HG02973 (cell line): Measurements from ENCODE around the gene NRF1.

Experiments
- ATAC-seq: cut with Tn5 transposase; IDR thresholded peaks from one replicate; pipeline ENCODE4 v1.9.1; 2021; ENCODE audit warnings: moderate library complexity; ENCODE audit not compliant: unreplicated experiment

The NRF1 gene

DNA sequence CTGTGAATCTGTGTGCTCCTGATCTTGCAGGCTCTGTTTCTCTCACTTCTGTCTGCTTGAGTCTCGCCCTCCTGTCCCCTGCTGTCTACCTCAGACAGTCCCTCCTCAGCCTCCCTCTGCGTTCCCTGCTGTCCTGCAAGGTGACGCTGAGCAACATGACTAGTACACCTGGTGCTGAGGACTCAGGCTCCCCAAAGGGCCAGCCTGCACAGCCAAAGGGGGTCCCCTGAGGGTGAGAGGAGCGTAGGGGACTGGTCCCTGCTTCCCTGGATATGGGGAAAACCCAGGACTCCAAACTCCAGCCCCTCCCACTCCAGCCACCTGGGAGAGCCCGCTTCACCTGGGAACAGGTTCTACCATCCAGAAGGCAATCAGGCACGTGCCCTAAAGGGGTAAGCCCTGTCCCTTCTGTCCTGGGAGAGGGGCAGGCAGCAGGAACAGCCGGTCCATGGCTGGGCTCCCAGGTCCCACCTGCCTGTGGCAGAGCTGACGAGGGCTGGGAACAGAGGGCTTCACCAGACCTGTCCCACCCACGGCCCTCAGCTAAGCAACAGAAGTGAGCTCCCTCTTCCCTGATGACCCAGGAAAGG is 184.8 kb downstream of the NRF1 start:
- ATAC-seq, result no peak

DNA sequence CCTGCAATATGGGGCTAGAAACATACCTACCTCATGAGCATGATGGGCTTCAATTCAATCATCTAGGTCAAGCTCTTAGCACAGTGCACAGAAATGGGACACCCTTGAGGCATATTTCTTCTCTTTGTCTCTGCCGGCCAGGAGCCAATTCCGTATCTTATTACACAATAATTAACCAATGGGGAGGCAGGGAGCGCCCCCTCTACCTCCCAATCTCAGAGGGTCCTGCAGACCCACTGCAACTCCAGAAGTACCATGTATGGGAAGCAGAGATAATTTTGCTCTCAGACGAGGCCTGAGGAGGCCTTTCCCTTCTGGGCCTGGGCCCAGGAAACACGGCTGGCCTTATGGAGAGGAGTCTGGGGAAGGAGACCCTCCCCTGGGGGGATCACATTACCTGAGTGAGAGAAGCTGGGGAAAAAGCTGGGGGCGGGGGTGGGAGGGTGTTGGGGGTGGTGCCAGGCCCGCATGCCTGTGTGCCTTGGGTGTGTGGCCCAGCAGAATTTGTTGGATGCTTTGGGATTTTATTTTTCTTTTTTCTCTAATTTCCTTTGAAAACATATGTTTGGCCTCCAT is 185.8 kb downstream of the NRF1 start:
- no peak for ATAC-seq

DNA sequence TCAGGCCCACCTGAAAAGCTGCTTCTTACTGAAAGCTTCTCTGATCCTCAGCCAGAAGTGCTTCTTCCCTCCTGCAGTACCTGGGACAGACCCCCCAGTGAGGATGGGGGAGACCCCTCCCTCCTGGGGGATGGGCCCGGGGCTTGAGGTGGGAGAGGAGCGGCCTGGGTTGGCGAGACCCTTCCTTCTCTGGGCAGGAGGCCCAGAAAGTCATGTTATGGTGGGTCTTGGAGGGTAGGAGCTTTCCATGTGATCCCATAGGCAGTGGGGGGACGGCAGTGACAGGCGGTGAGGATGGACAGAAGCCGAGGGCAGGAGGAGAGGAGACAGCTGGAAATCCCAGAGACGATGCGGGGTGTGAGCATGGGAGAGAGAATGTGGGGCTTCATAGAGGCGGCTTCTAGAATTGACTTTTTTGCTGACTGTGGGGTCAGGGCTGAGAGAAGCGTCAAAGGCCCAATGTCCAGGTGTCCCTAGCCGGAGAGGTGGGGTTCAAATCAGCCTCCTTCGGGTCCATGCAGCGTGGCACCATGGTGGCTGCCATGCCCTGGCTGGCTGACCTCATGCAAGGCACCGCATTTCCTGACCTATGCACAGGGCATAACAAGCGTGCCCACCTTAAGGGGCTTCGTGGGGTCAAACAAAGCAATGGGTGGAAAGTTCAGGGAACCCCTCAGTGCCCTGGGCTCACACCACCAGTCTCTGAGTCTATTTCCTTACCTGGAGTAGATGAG is 187.3 kb downstream of the NRF1 start:
- ATAC-seq, result no peak

DNA sequence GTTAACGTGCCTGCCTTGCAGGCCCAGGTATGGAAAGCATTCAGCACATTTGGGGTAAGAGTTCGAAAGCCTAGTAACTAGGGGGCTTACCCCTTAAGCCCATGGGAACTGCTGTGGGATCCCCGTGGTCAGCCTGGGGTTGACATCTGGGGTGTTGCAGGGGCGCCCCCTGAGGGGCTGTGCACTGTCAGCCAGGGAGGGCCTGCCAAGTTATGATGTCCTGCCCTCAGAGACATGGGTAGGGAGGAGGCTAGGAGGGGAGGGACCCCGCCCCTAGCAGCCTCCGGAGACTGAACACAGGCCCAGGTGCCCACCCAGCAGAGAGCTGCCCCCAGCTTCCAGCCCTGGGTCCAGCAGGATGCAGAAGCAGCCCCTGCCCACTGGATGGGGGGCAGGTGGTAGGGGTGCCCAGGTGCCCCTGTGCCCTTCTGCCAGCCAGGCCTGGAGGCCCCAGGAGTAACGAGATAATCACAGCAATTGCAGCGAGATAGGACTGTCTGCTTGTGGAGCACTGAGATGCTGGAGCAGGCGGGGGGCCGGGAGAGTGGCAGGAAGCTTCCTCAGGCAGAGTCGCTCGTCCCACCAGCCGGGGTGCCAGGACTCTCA is 187.9 kb downstream of the NRF1 start:
- ATAC-seq, result no peak

DNA sequence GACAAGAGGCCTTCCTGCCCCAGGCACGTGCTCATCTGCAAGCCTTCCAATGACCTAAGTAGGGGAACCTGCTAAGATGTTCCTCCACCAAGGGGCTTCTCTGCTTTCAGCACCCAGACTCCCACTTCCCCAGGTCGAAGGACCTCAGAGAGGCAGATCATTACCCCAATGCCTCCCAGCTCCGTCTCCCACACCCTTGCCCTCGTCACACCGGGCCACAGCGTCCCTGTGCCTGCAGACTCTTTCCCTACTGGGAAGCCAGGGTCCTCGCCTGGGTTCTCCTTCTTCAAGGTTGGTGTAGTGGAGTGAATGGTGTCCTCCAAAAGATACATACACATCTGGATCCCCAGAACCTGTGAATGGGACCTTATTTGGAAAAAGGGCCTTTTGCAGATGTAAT is 189.4 kb downstream of the NRF1 start:
- ATAC-seq, result no peak

DNA sequence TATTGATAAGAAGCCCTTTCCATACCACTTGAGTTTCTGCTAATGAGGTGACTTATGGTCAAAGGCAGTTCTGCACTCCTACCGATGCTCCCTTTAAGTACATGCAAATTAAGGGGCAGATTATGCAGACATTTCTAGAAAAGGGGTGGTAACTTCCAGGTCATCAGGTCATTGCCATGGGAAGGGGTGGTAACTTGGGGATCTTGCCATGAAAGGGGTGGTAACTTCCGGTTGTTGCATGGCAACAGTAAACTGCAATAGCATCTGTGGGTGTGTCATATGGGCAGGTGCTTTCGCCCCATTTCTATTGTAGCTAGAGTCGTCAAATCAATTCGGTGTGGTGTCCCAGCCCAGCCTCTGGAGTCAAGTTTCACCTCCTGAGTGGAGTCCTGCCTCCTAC is 190.4 kb downstream of the NRF1 start:
- no peak for ATAC-seq

DNA sequence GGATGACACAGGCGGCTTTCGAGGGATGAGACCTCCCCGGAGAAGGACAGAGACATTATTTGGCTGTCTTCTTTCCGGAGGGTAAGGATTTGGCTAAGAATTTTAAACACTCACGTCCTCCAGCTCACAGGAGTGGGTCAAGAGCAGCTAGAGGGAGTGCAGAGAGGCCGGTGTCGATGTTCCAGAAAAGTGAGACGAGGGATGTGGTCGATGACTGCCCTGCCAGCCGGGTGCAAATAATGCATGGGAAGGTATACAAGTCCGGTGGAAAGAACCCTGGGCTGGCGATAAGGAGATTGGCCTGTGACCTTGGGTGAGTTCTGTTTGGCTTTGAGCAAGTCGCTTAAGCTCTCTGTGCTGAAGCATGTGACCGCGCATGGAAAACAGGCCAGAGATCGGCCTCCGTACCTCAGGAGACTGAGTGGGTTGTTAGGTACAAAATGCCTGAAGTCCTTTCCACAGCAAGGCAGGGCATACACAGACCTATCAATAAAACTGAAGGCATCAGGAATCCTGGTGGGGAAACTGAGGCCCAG is 192.1 kb downstream of the NRF1 start:
- ATAC-seq, result no peak

DNA sequence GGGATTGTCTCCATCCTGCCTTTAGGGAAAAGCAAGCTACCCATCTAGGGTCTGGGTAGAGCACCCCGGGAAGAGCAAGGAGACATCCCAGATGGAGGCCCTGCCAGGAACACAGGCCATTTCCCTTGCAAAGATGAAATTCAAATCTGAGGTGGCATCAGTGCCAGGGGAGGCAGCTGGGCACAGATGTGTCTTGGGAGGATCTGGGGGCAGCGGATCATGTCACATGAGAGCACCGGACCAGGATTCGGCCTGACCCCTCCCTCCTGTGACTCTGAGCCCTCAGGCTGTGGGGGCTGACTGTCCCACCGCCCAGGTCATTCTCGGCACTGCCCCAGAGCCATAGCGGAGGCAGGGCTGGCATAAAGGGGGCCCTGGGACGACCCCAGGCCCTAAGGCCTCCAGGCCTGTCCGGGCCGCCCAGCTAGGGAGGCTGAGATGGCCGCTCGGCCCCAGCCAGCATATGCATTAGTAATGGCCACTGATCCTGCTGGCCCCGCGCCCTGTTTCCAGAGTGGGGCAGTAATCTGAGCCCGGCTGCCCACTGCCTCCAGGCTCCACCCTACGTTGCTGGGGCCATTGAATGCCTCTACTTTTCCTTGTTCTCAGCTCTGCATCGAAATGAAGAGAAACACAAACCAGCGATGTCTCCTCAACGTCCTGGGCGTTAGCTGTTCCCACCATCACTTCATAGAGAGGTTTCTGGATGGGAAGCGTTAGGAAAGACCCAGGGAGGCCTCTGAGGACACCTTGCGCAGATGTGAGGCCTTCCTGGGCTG is 192.8 kb downstream of the NRF1 start:
- no peak for ATAC-seq

DNA sequence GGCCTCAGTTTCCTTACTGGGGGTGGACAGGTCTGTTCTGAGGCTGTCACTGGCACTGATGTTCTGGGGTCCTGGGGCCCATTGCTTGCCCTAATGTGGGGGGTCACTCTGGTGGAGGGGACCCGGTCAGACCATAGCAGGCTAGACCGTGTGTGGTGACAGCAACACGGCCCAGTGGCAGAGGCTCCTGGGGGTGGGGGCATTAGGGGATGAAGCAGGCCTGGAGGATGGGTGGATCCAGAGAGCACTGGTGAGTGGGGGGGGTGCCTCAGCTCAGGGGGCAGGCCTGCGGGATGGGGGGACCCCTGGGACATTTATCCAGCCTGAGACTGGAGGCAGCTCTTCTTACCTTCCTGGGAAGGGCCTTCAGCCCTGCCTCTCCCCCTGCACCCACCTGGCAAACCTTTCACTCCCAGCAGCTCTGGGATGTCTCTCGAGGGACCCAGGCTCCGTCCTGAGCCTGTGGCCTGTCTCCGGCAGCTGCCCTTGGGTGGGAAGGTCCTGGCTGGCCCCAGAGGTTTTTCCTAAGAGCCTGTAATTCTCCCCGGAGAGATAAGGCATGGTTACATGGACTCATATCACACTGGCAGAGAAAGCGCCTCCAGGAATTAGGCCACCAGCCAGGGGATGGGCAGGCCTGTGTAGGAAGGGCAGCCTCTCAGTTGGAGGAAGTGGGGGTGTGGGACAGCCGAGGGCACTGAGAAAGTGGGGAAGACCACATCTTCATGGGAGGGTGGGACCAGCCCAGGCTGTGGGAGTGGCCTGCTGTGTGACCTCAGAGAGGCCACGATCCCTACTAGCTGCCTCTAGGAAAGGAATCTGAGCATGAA is 193.6 kb downstream of the NRF1 start:
- no peak for ATAC-seq
